C4-2B (cell line): ENCODE results near the gene SLC35D2.

Experiments used
- CTCF ChIP-seq: fragments of 450-650 bp; conservative IDR thresholded peaks from 2 replicates; pipeline ENCODE4 v1.5.1; 2017; ENCODE audit warnings: mild to moderate bottlenecking
- ZFX ChIP-seq: fragments of 450-650 bp; IDR thresholded peaks from 2 replicates; pipeline ENCODE4 v1.6.1; 2017

GRCh38 chr9:96289392-96289791 is 94.1 kb downstream of the SLC35D2 start:
- TF ChIP-seq CTCF, result no peak
- TF ChIP-seq ZFX, result no peak
